Measurements from ENCODE around the gene KHDC4. TPM values are rescaled to one million over a fixed set of nuclear protein-coding genes. Genes with fewer than 3 reads are reported as not detected.

The KHDC4 gene
- total RNA-seq: 80.1 and 81.8 TPM in 2 replicates

- DNase-seq (ENCODE audit: low spot score): peak; percentile 94
- Mint-ChIP-seq H3K27ac (peak within 1 kb of the TSS; percentile 61), H3K4me1 (ENCODE audit: low read depth) (peaks cover 39% of the 10 kb centered on the region)
These were observed at the start of gene KHDC4 for GRCh38 chr1:155934097-155934935. Gene KHDC4 (minus strand): TSS chr1:155934413. CDS start chr1:155934373, 40 bp downstream.

GRCh38 chr1:155983191-155984024 lies 49.2 kb upstream of the KHDC4 start:
- DNase-seq (ENCODE audit: low spot score): no peak
- peaks cover 7% of the 10 kb centered on the region for H3K36me3 Mint-ChIP-seq (ENCODE audit: low read depth)
- H3K9me3 Mint-ChIP-seq: no peaks in the 10 kb centered on the region
- no peaks in the 10 kb centered on the region for H3K27me3 Mint-ChIP-seq (ENCODE audit: insufficient read depth)
- no peak overlapping the region for H3K27ac Mint-ChIP-seq
- intact Hi-C loops (cut with micrococcal nuclease): no loop called here
- no peak overlapping the region for H3K4me3 Mint-ChIP-seq
- H3K4me1 Mint-ChIP-seq (ENCODE audit: low read depth): peaks cover 39% of the 10 kb centered on the region

More at GRCh38 chr1:155934097-155934935, at the start of gene KHDC4:
- Mint-ChIP-seq H3K4me3 (no peak within 1 kb of the TSS), H3K27me3 (ENCODE audit: insufficient read depth) (no peaks in the 10 kb centered on the region), H3K36me3 (ENCODE audit: low read depth) (peaks cover 24% of the 10 kb centered on the region), H3K9me3 (no peaks in the 10 kb centered on the region)
- intact Hi-C loops (cut with micrococcal nuclease): loop anchor here (1.0 to 10.0 kb wide), 11 partner anchors 12 to 400 kb away; partner anchors contain the start of genes ARHGEF2, CCT3, DAP3 and LAMTOR2

GRCh38 chr1:155982106-155982505 lies 47.9 kb upstream of the KHDC4 start:
- Mint-ChIP-seq H3K36me3 (ENCODE audit: low read depth) (peaks cover 13% of the 10 kb centered on the region), H3K27ac (peak overlapping the region; percentile 74), H3K4me1 (ENCODE audit: low read depth) (peaks cover 44% of the 10 kb centered on the region), H3K27me3 (ENCODE audit: insufficient read depth) (no peaks in the 10 kb centered on the region), H3K4me3 (peak overlapping the region; percentile 49), H3K9me3 (no peaks in the 10 kb centered on the region)
- DNase-seq (ENCODE audit: low spot score): no peak
- intact Hi-C loops (cut with micrococcal nuclease): no loop called here

GRCh38 chr1:155981266-155982088 lies 47.3 kb upstream of the KHDC4 start:
- Mint-ChIP-seq H3K27me3 (ENCODE audit: insufficient read depth) (no peaks in the 10 kb centered on the region), H3K4me3 (peak overlapping the region; percentile 92), H3K4me1 (ENCODE audit: low read depth) (peaks cover 50% of the 10 kb centered on the region), H3K36me3 (ENCODE audit: low read depth) (peaks cover 17% of the 10 kb centered on the region), H3K9me3 (no peaks in the 10 kb centered on the region), H3K27ac (peak overlapping the region; percentile 95)
- DNase-seq (ENCODE audit: low spot score): peak; percentile 19
- intact Hi-C loops (cut with micrococcal nuclease): no loop called here

GRCh38 chr1:155979597-155980343 lies 45.6 kb upstream of the KHDC4 start:
- intact Hi-C loops (cut with micrococcal nuclease): loop anchor here (1.0 to 10.0 kb wide), 4 partner anchors 68 to 657 kb away; partner anchors contain the start of genes RIT1 and RUSC1
- peaks cover 31% of the 10 kb centered on the region for H3K36me3 Mint-ChIP-seq (ENCODE audit: low read depth)
- H3K27me3 Mint-ChIP-seq (ENCODE audit: insufficient read depth): no peaks in the 10 kb centered on the region
- H3K4me3 Mint-ChIP-seq: peak overlapping the region; percentile 92
- no peak for DNase-seq (ENCODE audit: low spot score)
- H3K27ac Mint-ChIP-seq: peak overlapping the region; percentile 95
- H3K4me1 Mint-ChIP-seq (ENCODE audit: low read depth): peaks cover 67% of the 10 kb centered on the region
- H3K9me3 Mint-ChIP-seq: no peaks in the 10 kb centered on the region

GRCh38 chr1:155978973-155979429 lies 44.8 kb upstream of the KHDC4 start:
- peak; percentile 5 for DNase-seq (ENCODE audit: low spot score)
- Mint-ChIP-seq H3K27ac (peak overlapping the region; percentile 95), H3K4me3 (peak overlapping the region; percentile 92), H3K4me1 (ENCODE audit: low read depth) (peaks cover 75% of the 10 kb centered on the region), H3K9me3 (no peaks in the 10 kb centered on the region), H3K36me3 (ENCODE audit: low read depth) (peaks cover 37% of the 10 kb centered on the region), H3K27me3 (ENCODE audit: insufficient read depth) (no peaks in the 10 kb centered on the region)
- intact Hi-C loops (cut with micrococcal nuclease): loop anchor here (1.0 to 10.0 kb wide), 8 partner anchors 41 to 657 kb away; partner anchors contain the start of genes KHDC4, LAMTOR2, RIT1 and RUSC1

GRCh38 chr1:155978325-155978972 lies 44.2 kb upstream of the KHDC4 start, which contains the start of gene ARHGEF2:
Gene ARHGEF2 (minus strand): TSS chr1:155978547. CDS start chr1:155978427, 120 bp downstream.
- Mint-ChIP-seq H3K4me3 (peak within 1 kb of the TSS; percentile 92), H3K4me1 (ENCODE audit: low read depth) (peaks cover 78% of the 10 kb centered on the region), H3K27me3 (ENCODE audit: insufficient read depth) (no peaks in the 10 kb centered on the region), H3K27ac (peak within 1 kb of the TSS; percentile 95), H3K36me3 (ENCODE audit: low read depth) (peaks cover 37% of the 10 kb centered on the region), H3K9me3 (no peaks in the 10 kb centered on the region)
- DNase-seq (ENCODE audit: low spot score): peak; percentile 71
- intact Hi-C loops (cut with micrococcal nuclease): loop anchor here (1.0 to 10.0 kb wide), 7 partner anchors 42 to 656 kb away; partner anchors contain the start of genes KHDC4, LAMTOR2, RUSC1 and SSR2

- no peaks in the 10 kb centered on the region for H3K9me3 Mint-ChIP-seq
- H3K27me3 Mint-ChIP-seq (ENCODE audit: insufficient read depth): no peaks in the 10 kb centered on the region
- intact Hi-C loops (cut with micrococcal nuclease): loop anchor here (1.0 to 10.0 kb wide), 8 partner anchors 11 to 656 kb away; partner anchors contain the start of genes KHDC4, LAMTOR2, RUSC1 and SSR2
- H3K36me3 Mint-ChIP-seq (ENCODE audit: low read depth): peaks cover 39% of the 10 kb centered on the region
- peak; percentile 32 for DNase-seq (ENCODE audit: low spot score)
- H3K4me3 Mint-ChIP-seq: peak overlapping the region; percentile 92
- peaks cover 80% of the 10 kb centered on the region for H3K4me1 Mint-ChIP-seq (ENCODE audit: low read depth)
- peak overlapping the region; percentile 95 for H3K27ac Mint-ChIP-seq
These were observed 43.6 kb upstream of the KHDC4 start for GRCh38 chr1:155977690-155978324.

GRCh38 chr1:155976913-155977689 lies 42.9 kb upstream of the KHDC4 start:
- H3K27ac Mint-ChIP-seq: peak overlapping the region; percentile 95
- H3K4me1 Mint-ChIP-seq (ENCODE audit: low read depth): peaks cover 80% of the 10 kb centered on the region
- H3K9me3 Mint-ChIP-seq: no peaks in the 10 kb centered on the region
- peak; percentile 11 for DNase-seq (ENCODE audit: low spot score)
- intact Hi-C loops (cut with micrococcal nuclease): loop anchor here (1.0 to 10.0 kb wide), 5 partner anchors 9 to 655 kb away; partner anchors contain the start of gene RUSC1
- H3K27me3 Mint-ChIP-seq (ENCODE audit: insufficient read depth): no peaks in the 10 kb centered on the region
- peaks cover 42% of the 10 kb centered on the region for H3K36me3 Mint-ChIP-seq (ENCODE audit: low read depth)
- peak overlapping the region; percentile 92 for H3K4me3 Mint-ChIP-seq
